Smooth muscle cell (in vitro differentiated cells): Measurements from ENCODE around the gene DDC. TPM values are rescaled to one million over a fixed set of nuclear protein-coding genes. Genes with fewer than 3 reads are reported as not detected.

Experiments used
- DNase-seq: peaks from one replicate; lab custom pipeline; 2025; ENCODE audit not compliant: unreplicated experiment; lab: John Stamatoyannopoulos, UW
- H2AFZ ChIP-seq: fragments of 200-600 bp; sonication (generic); 2 replicates; pipeline ENCODE4 v1.6.0; 2016; ENCODE audit warnings: antibody characterized with exemption, low read depth, mild to moderate bottlenecking
- H3F3A ChIP-seq: fragments of 200-600 bp; sonication (generic); 2 replicates; pipeline ENCODE4 v1.6.0; 2017; ENCODE audit warnings: antibody characterized with exemption, low read depth
- H3K27ac ChIP-seq: fragments of 200-600 bp; sonication (generic); 2 replicates; pipeline ENCODE4 v1.5.1; 2016; ENCODE audit warnings: low read depth, mild to moderate bottlenecking
- H3K27me3 ChIP-seq: fragments of 200-600 bp; sonication (generic); 2 replicates; pipeline ENCODE4 v1.6.1; 2016; ENCODE audit warnings: low read depth, mild to moderate bottlenecking
- H3K36me3 ChIP-seq: fragments of 200-600 bp; sonication (generic); 2 replicates; pipeline ENCODE4 v1.5.1; 2016; ENCODE audit warnings: low read depth
- H3K4me1 ChIP-seq: fragments of 200-600 bp; sonication (generic); 2 replicates; pipeline ENCODE4 v1.5.1; 2016; ENCODE audit warnings: low read depth
- H3K4me2 ChIP-seq: fragments of 200-600 bp; sonication (generic); 2 replicates; pipeline ENCODE4 v1.6.0; 2016; ENCODE audit warnings: mild to moderate bottlenecking
- H3K4me3 ChIP-seq: fragments of 200-600 bp; sonication (generic); 2 replicates; pipeline ENCODE4 v1.5.1; 2016; ENCODE audit warnings: mild to moderate bottlenecking
- H3K79me2 ChIP-seq: fragments of 200-600 bp; sonication (generic); 2 replicates; pipeline ENCODE4 v1.6.0; 2016; ENCODE audit warnings: low read depth, mild to moderate bottlenecking
- H3K9ac ChIP-seq: fragments of 200-600 bp; sonication (generic); 2 replicates; pipeline ENCODE4 v1.6.0; 2016; ENCODE audit warnings: low read depth
- H3K9me3 ChIP-seq: fragments of 200-600 bp; sonication (generic); replicated peaks from 2 replicates; pipeline ENCODE4 v1.5.1; 2016; ENCODE audit warnings: low read depth
- H4K20me1 ChIP-seq: fragments of 200-600 bp; sonication (generic); 2 replicates; pipeline ENCODE4 v1.6.0; 2016; ENCODE audit warnings: low read depth
- WGBS: methylation state at CpG from one replicate; pipeline ENCODE4 v1.1.7; 2016; ENCODE audit warnings: low lambda C conversion rate; 5-methylcytosine and 5-hydroxymethylcytosine counted together
- polyA plus RNA-seq: library from polyadenylated mRNA; unstranded; fragments of >200 nt; fragmentation: Nextera tagmentation; extraction: Ambion mirVana; gene quantifications from 2 replicates; pipeline ENCODE4 v1.2.1, GENCODE V29; 2016
- total RNA-seq: library from RNA; depleted of rRNA; stranded (reverse); fragments of >200 nt; gene quantifications from 2 replicates; pipeline ENCODE4 v1.2.3, GENCODE V29; 2014
- TF ChIP-seq, protein P1 (sequence below): fragments of 200-600 bp; sonication (generic); IDR thresholded peaks from 2 replicates; pipeline ENCODE4 v1.5.1; 2017; ENCODE audit warnings: borderline replicate concordance, mild to moderate bottlenecking, antibody characterized with exemption; ENCODE audit not compliant: insufficient read depth, poor library complexity, severe bottlenecking

Gene DDC
- total and polyA plus RNA-seq, 2 experiments from 2014 or later: not detected

DNA sequence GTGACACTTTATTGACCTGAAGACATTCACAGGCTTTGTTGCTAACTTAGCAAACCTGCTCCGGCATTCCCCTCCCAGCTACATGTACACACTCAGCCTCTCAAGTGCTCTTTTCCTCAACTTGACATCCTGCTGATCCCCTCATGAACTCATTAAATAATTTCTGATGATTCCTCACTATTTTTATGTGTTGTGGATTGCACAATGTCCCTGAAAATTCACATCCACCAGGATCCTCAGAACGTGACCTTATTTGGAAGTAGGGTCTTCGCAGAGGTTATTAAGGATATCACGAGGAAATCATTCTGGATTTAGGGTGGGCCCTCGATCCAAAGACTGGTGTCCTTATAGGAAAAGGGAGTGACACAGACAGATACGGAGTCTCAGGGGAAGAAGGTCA lies 142.3 kb downstream of the DDC start:
- Histone ChIP-seq H3K27me3 (no peaks in the 10 kb centered on the region), H3K9me3 (no peaks in the 10 kb centered on the region), H3K4me3 (no peak overlapping the region), H4K20me1 (no peaks in the 10 kb centered on the region), H2AFZ (no peak overlapping the region), H3K4me1 (peaks cover 11% of the 10 kb centered on the region), H3K27ac (no peak overlapping the region), H3F3A (no peaks in the 10 kb centered on the region), H3K79me2 (no peaks in the 10 kb centered on the region), H3K36me3 (no peaks in the 10 kb centered on the region), H3K4me2 (no peak overlapping the region), H3K9ac (no peak overlapping the region)
- DNase-seq: no peak
- TF ChIP-seq, protein P1, sequence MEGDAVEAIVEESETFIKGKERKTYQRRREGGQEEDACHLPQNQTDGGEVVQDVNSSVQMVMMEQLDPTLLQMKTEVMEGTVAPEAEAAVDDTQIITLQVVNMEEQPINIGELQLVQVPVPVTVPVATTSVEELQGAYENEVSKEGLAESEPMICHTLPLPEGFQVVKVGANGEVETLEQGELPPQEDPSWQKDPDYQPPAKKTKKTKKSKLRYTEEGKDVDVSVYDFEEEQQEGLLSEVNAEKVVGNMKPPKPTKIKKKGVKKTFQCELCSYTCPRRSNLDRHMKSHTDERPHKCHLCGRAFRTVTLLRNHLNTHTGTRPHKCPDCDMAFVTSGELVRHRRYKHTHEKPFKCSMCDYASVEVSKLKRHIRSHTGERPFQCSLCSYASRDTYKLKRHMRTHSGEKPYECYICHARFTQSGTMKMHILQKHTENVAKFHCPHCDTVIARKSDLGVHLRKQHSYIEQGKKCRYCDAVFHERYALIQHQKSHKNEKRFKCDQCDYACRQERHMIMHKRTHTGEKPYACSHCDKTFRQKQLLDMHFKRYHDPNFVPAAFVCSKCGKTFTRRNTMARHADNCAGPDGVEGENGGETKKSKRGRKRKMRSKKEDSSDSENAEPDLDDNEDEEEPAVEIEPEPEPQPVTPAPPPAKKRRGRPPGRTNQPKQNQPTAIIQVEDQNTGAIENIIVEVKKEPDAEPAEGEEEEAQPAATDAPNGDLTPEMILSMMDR: no peak
- 98% methylated on average over 6 of the region's 6 CpGs for WGBS

GRCh38 chr7:50421043-50421442 lies 144.2 kb downstream of the DDC start:
- Histone ChIP-seq H3K36me3 (no peaks in the 10 kb centered on the region), H2AFZ (no peak overlapping the region), H3K4me2 (no peak overlapping the region), H3K9me3 (no peaks in the 10 kb centered on the region), H4K20me1 (no peaks in the 10 kb centered on the region), H3K27me3 (no peaks in the 10 kb centered on the region), H3K4me1 (peaks cover 11% of the 10 kb centered on the region), H3K79me2 (no peaks in the 10 kb centered on the region), H3K27ac (no peak overlapping the region), H3F3A (no peaks in the 10 kb centered on the region), H3K9ac (no peak overlapping the region), H3K4me3 (no peak overlapping the region)
- TF ChIP-seq, protein P1: no peak
- 61% methylated on average over 3 of the region's 3 CpGs for WGBS
- DNase-seq: no peak

- Histone ChIP-seq H3K79me2 (no peaks in the 10 kb centered on the region), H2AFZ (peak overlapping the region; percentile 50), H3K9me3 (no peaks in the 10 kb centered on the region), H3K27ac (no peak overlapping the region), H3K4me2 (no peak overlapping the region), H4K20me1 (no peaks in the 10 kb centered on the region), H3F3A (no peaks in the 10 kb centered on the region), H3K4me1 (peaks cover 11% of the 10 kb centered on the region), H3K9ac (no peak overlapping the region), H3K4me3 (no peak overlapping the region), H3K36me3 (no peaks in the 10 kb centered on the region), H3K27me3 (no peaks in the 10 kb centered on the region)
- no peak for DNase-seq
- WGBS: 59% methylated on average over 14 of the region's 14 CpGs
- TF ChIP-seq, protein P1: no peak
These were observed 146.5 kb downstream of the DDC start for GRCh38 chr7:50418526-50419290.

DNA sequence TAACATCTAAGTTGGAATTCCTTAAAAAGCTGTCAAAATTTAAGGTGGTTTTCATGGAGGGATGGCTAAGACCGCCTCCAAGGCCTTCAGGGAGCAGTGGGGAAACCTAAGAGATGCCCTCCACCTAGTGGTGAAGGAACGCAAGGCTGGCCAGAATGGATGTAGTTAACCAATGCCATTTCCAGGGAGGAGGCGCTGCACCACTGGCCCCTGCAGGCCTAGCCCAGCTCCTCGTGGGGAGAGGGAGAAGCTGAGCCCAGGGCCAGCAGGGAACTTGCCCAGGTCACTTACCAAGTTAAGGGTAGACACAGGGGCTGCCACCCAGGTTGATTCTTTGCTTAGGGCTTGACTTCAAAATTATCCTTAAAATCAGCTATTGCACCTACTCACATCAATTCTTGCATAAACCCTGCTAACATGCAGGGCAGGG lies 147.1 kb downstream of the DDC start:
- Histone ChIP-seq H3K27me3 (no peaks in the 10 kb centered on the region), H3K4me3 (no peak overlapping the region), H3K4me1 (peaks cover 11% of the 10 kb centered on the region), H3K9ac (no peak overlapping the region), H3K36me3 (no peaks in the 10 kb centered on the region), H3F3A (no peaks in the 10 kb centered on the region), H3K9me3 (no peaks in the 10 kb centered on the region), H4K20me1 (no peaks in the 10 kb centered on the region), H3K27ac (no peak overlapping the region), H3K79me2 (no peaks in the 10 kb centered on the region), H3K4me2 (no peak overlapping the region), H2AFZ (no peak overlapping the region)
- TF ChIP-seq, protein P1: peak; percentile 81
- 17% methylated on average over 4 of the region's 4 CpGs for WGBS
- DNase-seq: peak; percentile 13
